ENCODE measurements around the gene RNF187. TPM values are rescaled to one million over a fixed set of nuclear protein-coding genes. Genes with fewer than 3 reads are reported as not detected.
A peak's percentile ranks its signal among the peaks of the same experiment; 100 is the strongest.

Gene RNF187
- total and polyA plus RNA-seq, 10 of the 15 experiments (the other 5 are each of a cell fraction or from before 2014, with no cell fraction given), result 2.6 to 116 (median 29.5) TPM

GRCh38 chr1:228515200-228515834 lies 28.1 kb downstream of the RNF187 start:
- CTCF ChIA-PET, result interaction anchor here (0.6 to 1.7 kb wide), 5 partner anchors 15 to 516 kb away, joined by 3 read pairs; no protein-coding TSS in a partner anchor
- intact Hi-C loops (cut with micrococcal nuclease; ENCODE audit: unreplicated experiment), result loop anchor here (2.0 to 5.0 kb wide), 3 partner anchors 303 to 517 kb away; no protein-coding TSS in a partner anchor
- 0% methylated on average over 2 of the region's 2 CpGs for WGBS (ENCODE audit: insufficient coverage, insufficient replicate concordance, low lambda C conversion rate, missing lambda C conversion rate)
- Histone ChIP-seq H3K4me1 (ENCODE audit: control insufficient read depth, insufficient read depth, low read length) (no peaks in the 10 kb centered on the region), H3K9me3 (replicated peaks; ENCODE audit: control insufficient read depth, insufficient read depth, low read length) (no peaks in the 10 kb centered on the region), H3K27ac (ENCODE audit: control insufficient read depth, insufficient read depth) (no peak overlapping the region), H3K4me2 (ENCODE audit: control insufficient read depth, insufficient read depth) (no peak overlapping the region), H4K20me1 (ENCODE audit: control insufficient read depth, insufficient read depth) (no peaks in the 10 kb centered on the region), H3K79me2 (ENCODE audit: control insufficient read depth, insufficient read depth, low read length) (no peaks in the 10 kb centered on the region), H3K4me3 (no peak overlapping the region), H2AFZ (ENCODE audit: control insufficient read depth, low read depth, low read length) (no peak overlapping the region), H3K9ac (ENCODE audit: control insufficient read depth, insufficient read depth, low read length) (no peak overlapping the region), H3K36me3 (ENCODE audit: control insufficient read depth in 2 of 2, insufficient read depth in 2 of 2, low read length in 1 of 2) (no peaks in the 10 kb centered on the region), H3K27me3 (replicated peaks in 1 of 2; ENCODE audit: control insufficient read depth in 2 of 2, insufficient read depth in 2 of 2, low read length in 1 of 2) (no peaks in the 10 kb centered on the region; a peak in 3 of 4 replicates)
- no peak for FAIRE-seq
- in situ Hi-C loops (cut with MboI), result no loop called here
- no TSS peak for BruUV-seq (replicated peaks)
- DNase-seq (ENCODE audit: low read depth, low spot score), result no peak
- POLR2A ChIA-PET, result no interaction called here
- RAD21 ChIA-PET (ENCODE audit: unreplicated experiment), result interaction anchor here (0.9 to 1.4 kb wide), 2 partner anchors 14 to 516 kb away, joined by 3 to 5 read pairs; no protein-coding TSS in a partner anchor
- ATAC-seq, result peak; percentile 51; the same call in 2 of the 3 replicates
- SMC1A ChIA-PET (ENCODE audit: uncharacterized antibody, unreplicated experiment), result interaction anchor here (1.4 to 1.7 kb wide), 2 partner anchors 9 to 15 kb away, joined by 3 to 10 read pairs; no protein-coding TSS in a partner anchor
- TF ChIP-seq ZNF622 (IDR thresholded peaks at IDR 0.05) (no peak), PBX3 (IDR thresholded peaks at IDR 0.05; ENCODE audit: insufficient replicate concordance, low read depth, low read length) (no peak), CREB1 (IDR thresholded peaks at IDR 0.05; ENCODE audit: low read depth) (no peak), CBX3 (IDR thresholded peaks at IDR 0.05; ENCODE audit: borderline replicate concordance, low read depth) (no peak), KDM1A (IDR thresholded peaks at IDR 0.05; ENCODE audit: borderline replicate concordance) (no peak), GATAD2B (conservative IDR thresholded peaks at IDR 0.05; ENCODE audit: low read depth) (no peak), MEF2A (IDR thresholded peaks at IDR 0.05; ENCODE audit: insufficient read depth, low read depth, low read length) (no peak), BRCA1 (IDR thresholded peaks at IDR 0.05; ENCODE audit: low read depth, low read length) (no peak), MLLT1 (IDR thresholded peaks at IDR 0.05) (no peak), NR2F1 (conservative IDR thresholded peaks at IDR 0.05) (no peak), RAD21 (IDR thresholded peaks at IDR 0.05; ENCODE audit: insufficient read depth, low read depth, low read length) (peak; percentile 77), PML (IDR thresholded peaks at IDR 0.05; ENCODE audit: low read length) (no peak), HCFC1 (IDR thresholded peaks at IDR 0.05; ENCODE audit: low read length) (no peak)
- TF ChIP-seq, protein P1, sequence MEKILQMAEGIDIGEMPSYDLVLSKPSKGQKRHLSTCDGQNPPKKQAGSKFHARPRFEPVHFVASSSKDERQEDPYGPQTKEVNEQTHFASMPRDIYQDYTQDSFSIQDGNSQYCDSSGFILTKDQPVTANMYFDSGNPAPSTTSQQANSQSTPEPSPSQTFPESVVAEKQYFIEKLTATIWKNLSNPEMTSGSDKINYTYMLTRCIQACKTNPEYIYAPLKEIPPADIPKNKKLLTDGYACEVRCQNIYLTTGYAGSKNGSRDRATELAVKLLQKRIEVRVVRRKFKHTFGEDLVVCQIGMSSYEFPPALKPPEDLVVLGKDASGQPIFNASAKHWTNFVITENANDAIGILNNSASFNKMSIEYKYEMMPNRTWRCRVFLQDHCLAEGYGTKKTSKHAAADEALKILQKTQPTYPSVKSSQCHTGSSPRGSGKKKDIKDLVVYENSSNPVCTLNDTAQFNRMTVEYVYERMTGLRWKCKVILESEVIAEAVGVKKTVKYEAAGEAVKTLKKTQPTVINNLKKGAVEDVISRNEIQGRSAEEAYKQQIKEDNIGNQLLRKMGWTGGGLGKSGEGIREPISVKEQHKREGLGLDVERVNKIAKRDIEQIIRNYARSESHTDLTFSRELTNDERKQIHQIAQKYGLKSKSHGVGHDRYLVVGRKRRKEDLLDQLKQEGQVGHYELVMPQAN (conservative IDR thresholded peaks at IDR 0.05), result no peak
- TF ChIP-seq, protein P2, sequence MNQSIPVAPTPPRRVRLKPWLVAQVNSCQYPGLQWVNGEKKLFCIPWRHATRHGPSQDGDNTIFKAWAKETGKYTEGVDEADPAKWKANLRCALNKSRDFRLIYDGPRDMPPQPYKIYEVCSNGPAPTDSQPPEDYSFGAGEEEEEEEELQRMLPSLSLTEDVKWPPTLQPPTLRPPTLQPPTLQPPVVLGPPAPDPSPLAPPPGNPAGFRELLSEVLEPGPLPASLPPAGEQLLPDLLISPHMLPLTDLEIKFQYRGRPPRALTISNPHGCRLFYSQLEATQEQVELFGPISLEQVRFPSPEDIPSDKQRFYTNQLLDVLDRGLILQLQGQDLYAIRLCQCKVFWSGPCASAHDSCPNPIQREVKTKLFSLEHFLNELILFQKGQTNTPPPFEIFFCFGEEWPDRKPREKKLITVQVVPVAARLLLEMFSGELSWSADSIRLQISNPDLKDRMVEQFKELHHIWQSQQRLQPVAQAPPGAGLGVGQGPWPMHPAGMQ (IDR thresholded peaks at IDR 0.05; ENCODE audit: borderline replicate concordance), result no peak
- TF ChIP-seq, protein P3, sequence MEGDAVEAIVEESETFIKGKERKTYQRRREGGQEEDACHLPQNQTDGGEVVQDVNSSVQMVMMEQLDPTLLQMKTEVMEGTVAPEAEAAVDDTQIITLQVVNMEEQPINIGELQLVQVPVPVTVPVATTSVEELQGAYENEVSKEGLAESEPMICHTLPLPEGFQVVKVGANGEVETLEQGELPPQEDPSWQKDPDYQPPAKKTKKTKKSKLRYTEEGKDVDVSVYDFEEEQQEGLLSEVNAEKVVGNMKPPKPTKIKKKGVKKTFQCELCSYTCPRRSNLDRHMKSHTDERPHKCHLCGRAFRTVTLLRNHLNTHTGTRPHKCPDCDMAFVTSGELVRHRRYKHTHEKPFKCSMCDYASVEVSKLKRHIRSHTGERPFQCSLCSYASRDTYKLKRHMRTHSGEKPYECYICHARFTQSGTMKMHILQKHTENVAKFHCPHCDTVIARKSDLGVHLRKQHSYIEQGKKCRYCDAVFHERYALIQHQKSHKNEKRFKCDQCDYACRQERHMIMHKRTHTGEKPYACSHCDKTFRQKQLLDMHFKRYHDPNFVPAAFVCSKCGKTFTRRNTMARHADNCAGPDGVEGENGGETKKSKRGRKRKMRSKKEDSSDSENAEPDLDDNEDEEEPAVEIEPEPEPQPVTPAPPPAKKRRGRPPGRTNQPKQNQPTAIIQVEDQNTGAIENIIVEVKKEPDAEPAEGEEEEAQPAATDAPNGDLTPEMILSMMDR (IDR thresholded peaks at IDR 0.05 in 2 of 3, conservative IDR thresholded peaks at IDR 0.05 in 1 of 3; ENCODE audit: control insufficient read depth in 2 of 3, extremely low read depth in 1 of 3, insufficient read depth in 1 of 3, low read depth in 3 of 3, low read length in 3 of 3), result peak; percentile 50 to 69 (median 55); a peak in 4 of 6 replicates
